Spleen (tissue), 7 donors: ENCODE results near the gene RNF130.

ENCODE experiments used
- CTCF ChIP-seq, 11 experiments: fragments of 200-600 bp in 7 of 11; fragments of 450-650 bp in 4 of 11; sonication (generic) in 4 of 11; IDR thresholded peaks in 8 of 11; conservative IDR thresholded peaks in 3 of 11; 1 replicate in 7 of 11; 2 replicates in 4 of 11; pipeline versions ENCODE4 v1.4.0 to v1.8.0; 2016 to 2021; ENCODE audit warnings: antibody characterized with exemption in 11 of 11, inconsistent platforms in 4 of 11, mild to moderate bottlenecking in 1 of 11
- POLR2A ChIP-seq, 3 donors: fragments of 450-650 bp; IDR thresholded peaks; one replicate each; pipeline ENCODE4 v1.5.1; 2017; ENCODE audit warnings: antibody characterized with exemption in 3 of 3, mild to moderate bottlenecking in 1 of 3
- POLR2AphosphoS5 ChIP-seq, 3 donors: sonication (generic); formaldehyde crosslinking; IDR thresholded peaks; one replicate each; pipeline ENCODE4 v1.5.1; 2017; ENCODE audit warnings: antibody characterized with exemption in 3 of 3
- donor health status: DM: no; HTN: no; CAD: no; lungs with moderate emphysema.
- donor health status: DM: no; HTN: no; CAD: no.
- donor health status: DM: no; HTN: no; CAD: no.

- TF ChIP-seq CTCF (IDR thresholded peaks at IDR 0.05 in 8 of 11, conservative IDR thresholded peaks at IDR 0.05 in 3 of 11) (no peak), POLR2AphosphoS5 (IDR thresholded peaks at IDR 0.05) (no peak), POLR2A (IDR thresholded peaks at IDR 0.05) (no peak)
Measured at GRCh38 chr5:180046656-180047055, 24.9 kb downstream of the RNF130 start.
